Measurements from ENCODE around the gene RPP25L. TPM values are rescaled to one million over a fixed set of nuclear protein-coding genes. Genes with fewer than 3 reads are reported as not detected.
A peak's percentile ranks its signal among the peaks of the same experiment; 100 is the strongest.

RPP25L gene
- total and polyA plus RNA-seq, 2 of the 4 experiments (the other 2 are of a cell fraction): 20.4 to 26.3 TPM

DNA sequence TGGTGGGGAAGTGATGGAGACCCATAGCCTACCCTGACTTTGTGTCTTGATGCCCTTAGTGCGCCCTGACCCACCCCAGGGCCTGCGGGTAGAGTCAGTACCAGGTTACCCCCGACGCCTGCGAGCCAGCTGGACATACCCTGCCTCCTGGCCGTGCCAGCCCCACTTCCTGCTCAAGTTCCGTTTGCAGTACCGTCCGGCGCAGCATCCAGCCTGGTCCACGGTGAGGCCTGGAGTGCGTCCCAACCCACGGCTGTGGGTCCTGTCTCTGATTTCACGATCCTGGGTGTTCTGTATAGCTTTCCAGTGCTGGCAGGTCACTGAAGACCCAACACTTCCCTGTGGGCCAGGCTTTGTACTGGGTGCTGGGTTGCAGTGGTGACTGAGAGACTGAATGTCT, 46.6 kb upstream of the RPP25L start:
- intact Hi-C loops (cut with micrococcal nuclease) (no loop called here), in situ Hi-C loops (cut with MboI; ENCODE audit: low sequenced_read_pairs) (no loop called here), dilution Hi-C loops (cut with HindIII; ENCODE audit: low sequenced_read_pairs, unreplicated experiment) (no loop called here)
- H3K4me2 ChIP-seq (ENCODE audit: low read depth, low read length): no peak overlapping the region
- no peak for TF ChIP-seq RCOR1 (IDR thresholded peaks at IDR 0.05; ENCODE audit: insufficient replicate concordance, low read length)
- no peak for TF ChIP-seq CHD1 (IDR thresholded peaks at IDR 0.05; ENCODE audit: low read depth, low read length)
- TF ChIP-seq CEBPB (IDR thresholded peaks at IDR 0.05; ENCODE audit: low read depth, low read length): no peak
- no peak for TF ChIP-seq NFE2L2 (IDR thresholded peaks at IDR 0.05; ENCODE audit: low read depth, low read length)
- TF ChIP-seq FOS (IDR thresholded peaks at IDR 0.05; ENCODE audit: low read depth, low read length): no peak
- TF ChIP-seq, protein P1, sequence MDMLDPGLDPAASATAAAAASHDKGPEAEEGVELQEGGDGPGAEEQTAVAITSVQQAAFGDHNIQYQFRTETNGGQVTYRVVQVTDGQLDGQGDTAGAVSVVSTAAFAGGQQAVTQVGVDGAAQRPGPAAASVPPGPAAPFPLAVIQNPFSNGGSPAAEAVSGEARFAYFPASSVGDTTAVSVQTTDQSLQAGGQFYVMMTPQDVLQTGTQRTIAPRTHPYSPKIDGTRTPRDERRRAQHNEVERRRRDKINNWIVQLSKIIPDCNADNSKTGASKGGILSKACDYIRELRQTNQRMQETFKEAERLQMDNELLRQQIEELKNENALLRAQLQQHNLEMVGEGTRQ (IDR thresholded peaks at IDR 0.05; ENCODE audit: low read depth, low read length): no peak
- TF ChIP-seq, protein P2, sequence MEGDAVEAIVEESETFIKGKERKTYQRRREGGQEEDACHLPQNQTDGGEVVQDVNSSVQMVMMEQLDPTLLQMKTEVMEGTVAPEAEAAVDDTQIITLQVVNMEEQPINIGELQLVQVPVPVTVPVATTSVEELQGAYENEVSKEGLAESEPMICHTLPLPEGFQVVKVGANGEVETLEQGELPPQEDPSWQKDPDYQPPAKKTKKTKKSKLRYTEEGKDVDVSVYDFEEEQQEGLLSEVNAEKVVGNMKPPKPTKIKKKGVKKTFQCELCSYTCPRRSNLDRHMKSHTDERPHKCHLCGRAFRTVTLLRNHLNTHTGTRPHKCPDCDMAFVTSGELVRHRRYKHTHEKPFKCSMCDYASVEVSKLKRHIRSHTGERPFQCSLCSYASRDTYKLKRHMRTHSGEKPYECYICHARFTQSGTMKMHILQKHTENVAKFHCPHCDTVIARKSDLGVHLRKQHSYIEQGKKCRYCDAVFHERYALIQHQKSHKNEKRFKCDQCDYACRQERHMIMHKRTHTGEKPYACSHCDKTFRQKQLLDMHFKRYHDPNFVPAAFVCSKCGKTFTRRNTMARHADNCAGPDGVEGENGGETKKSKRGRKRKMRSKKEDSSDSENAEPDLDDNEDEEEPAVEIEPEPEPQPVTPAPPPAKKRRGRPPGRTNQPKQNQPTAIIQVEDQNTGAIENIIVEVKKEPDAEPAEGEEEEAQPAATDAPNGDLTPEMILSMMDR (conservative IDR thresholded peaks at IDR 0.05; ENCODE audit: low read depth, low read length): no peak
- no peak for TF ChIP-seq SMC3 (IDR thresholded peaks at IDR 0.05; ENCODE audit: low read depth, low read length)
- no peak for TF ChIP-seq POLR2A (IDR thresholded peaks at IDR 0.05; ENCODE audit: low read depth, low read length)
- no peak for TF ChIP-seq MAFK (IDR thresholded peaks at IDR 0.05; ENCODE audit: low read depth, low read length)
- TF ChIP-seq, protein P3, sequence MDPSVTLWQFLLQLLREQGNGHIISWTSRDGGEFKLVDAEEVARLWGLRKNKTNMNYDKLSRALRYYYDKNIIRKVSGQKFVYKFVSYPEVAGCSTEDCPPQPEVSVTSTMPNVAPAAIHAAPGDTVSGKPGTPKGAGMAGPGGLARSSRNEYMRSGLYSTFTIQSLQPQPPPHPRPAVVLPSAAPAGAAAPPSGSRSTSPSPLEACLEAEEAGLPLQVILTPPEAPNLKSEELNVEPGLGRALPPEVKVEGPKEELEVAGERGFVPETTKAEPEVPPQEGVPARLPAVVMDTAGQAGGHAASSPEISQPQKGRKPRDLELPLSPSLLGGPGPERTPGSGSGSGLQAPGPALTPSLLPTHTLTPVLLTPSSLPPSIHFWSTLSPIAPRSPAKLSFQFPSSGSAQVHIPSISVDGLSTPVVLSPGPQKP (IDR thresholded peaks at IDR 0.05; ENCODE audit: borderline replicate concordance, low read depth, low read length): no peak
- TF ChIP-seq RAD21 (IDR thresholded peaks at IDR 0.05; ENCODE audit: low read length): no peak
- no peak for TF ChIP-seq RFX5 (IDR thresholded peaks at IDR 0.05; ENCODE audit: low read depth, low read length)
- TF ChIP-seq MXI1 (IDR thresholded peaks at IDR 0.05; ENCODE audit: borderline replicate concordance, low read depth, low read length): no peak
- no peak for TF ChIP-seq MAZ (IDR thresholded peaks at IDR 0.05; ENCODE audit: borderline replicate concordance, low read depth, low read length)
- TF ChIP-seq BHLHE40 (IDR thresholded peaks at IDR 0.05; ENCODE audit: low read depth, low read length): no peak
- H3K4ac ChIP-seq (ENCODE audit: low read depth, low read length): no peak overlapping the region
- no peak overlapping the region for H2AFZ ChIP-seq (replicated peaks; ENCODE audit: low read length, poor library complexity)
- CTCF ChIA-PET: no interaction called here
- peak overlapping the region; percentile 44 for H2AK9ac ChIP-seq (replicated peaks; ENCODE audit: low read depth, low read length, poor library complexity)
- H4K20me1 ChIP-seq (ENCODE audit: insufficient read depth, low read length): no peaks in the 10 kb centered on the region
- H3K23ac ChIP-seq (ENCODE audit: low read depth, low read length): no peak overlapping the region
- H3K27me3 ChIP-seq (ENCODE audit: control insufficient read depth, insufficient read depth, low read length): no peaks in the 10 kb centered on the region
- no peak for DNase-seq
- H4K91ac ChIP-seq (ENCODE audit: insufficient read depth, low read depth, low read length): no peak overlapping the region
- no peak overlapping the region for H2BK5ac ChIP-seq (ENCODE audit: low read depth, low read length, poor library complexity, severe bottlenecking)
- no peak overlapping the region for H3K27ac ChIP-seq (ENCODE audit: insufficient read depth, low read length)
- no peak overlapping the region for H3K4me3 ChIP-seq (ENCODE audit: insufficient read depth, low read depth, low read length)
- H4K8ac ChIP-seq (ENCODE audit: low read depth in 2 of 2, low read length in 2 of 2): no peak overlapping the region
- no peaks in the 10 kb centered on the region for H3K9me3 ChIP-seq (ENCODE audit: control insufficient read depth, insufficient read depth, low read length)
- no peak overlapping the region for H3K56ac ChIP-seq (ENCODE audit: extremely low read depth, insufficient read depth, low read length)
- H2BK15ac ChIP-seq (ENCODE audit: low read depth, low read length): no peak overlapping the region
- no peak overlapping the region for H3K18ac ChIP-seq (ENCODE audit: low read depth, low read length)
- no peak overlapping the region for H4K5ac ChIP-seq (ENCODE audit: low read depth, low read length)
- H2BK120ac ChIP-seq (ENCODE audit: low read depth, low read length): no peak overlapping the region
- 96% methylated on average over 5 of the region's 14 CpGs; no CpG with 5 or more reads in 1 of the 2 experiments for whole genome bisulfite sequencing, 2 experiments (ENCODE audit: extremely low coverage in 2 of 2, insufficient read length in 1 of 2)
- no peak overlapping the region for H3K14ac ChIP-seq (replicated peaks; ENCODE audit: low read depth, low read length)
- ATAC-seq (ENCODE audit: low read depth): no peak
- peaks cover 13% of the 10 kb centered on the region for H3K4me1 ChIP-seq (ENCODE audit: control insufficient read depth, insufficient read depth, low read length)
- H3K79me1 ChIP-seq (ENCODE audit: low read depth in 1 of 2, low read length in 2 of 2): peaks cover 0 to 7% of the 10 kb centered on the region in 2 experiments; a peak in 2 of 4 replicates
- peaks cover 4% of the 10 kb centered on the region; the same call in 1 of the 2 replicates for H3K36me3 ChIP-seq (ENCODE audit: control insufficient read depth, insufficient read depth, low read length)
- H3K9me1 ChIP-seq (ENCODE audit: insufficient read depth, low read length): peaks cover 13% of the 10 kb centered on the region; the same call in 1 of the 2 replicates
- BruUV-seq (replicated peaks): no TSS peak
- no peak overlapping the region for H2BK20ac ChIP-seq (ENCODE audit: low read depth, low read length)
- no peak overlapping the region for H2AK5ac ChIP-seq (ENCODE audit: low read depth, low read length)
- POLR2A ChIA-PET (ENCODE audit: unreplicated experiment): no interaction called here
- H3K9ac ChIP-seq (ENCODE audit: low read depth, low read length): no peak overlapping the region

Measured in IMR-90 (cell line).